Activated CD8-positive, alpha-beta memory T cell treated with anti-CD3 and anti-CD28 coated beads, Interleukin-2, amount 50 U/mL, for 24 hours (primary cell): ENCODE measurements around the gene TAS2R40.
"Not testable (repeated sequence)": the region's sequence is repeated elsewhere in the genome, so short reads cannot be mapped to it uniquely, and the experiment has no call there.

Experiments used
- DNase-seq: peaks from one replicate; pipeline ENCODE4 v3.0.0-alpha.2; 2020; ENCODE audit errors: extremely low read depth

TAS2R40 gene

GRCh38 chr7:143221737-143222136 is at the start of gene TAS2R40:
TAS2R40 (plus strand) TSS chr7:143222037; CDS start chr7:143222079, 42 bp downstream.
- no peak for DNase-seq

GRCh38 chr7:143172354-143172753 is 49.5 kb upstream of the TAS2R40 start:
- DNase-seq, result no peak

GRCh38 chr7:143176128-143176527 is 45.7 kb upstream of the TAS2R40 start:
- no peak for DNase-seq

- DNase-seq, result no peak
Observed at GRCh38 chr7:143177374-143178119, 44.3 kb upstream of the TAS2R40 start.

GRCh38 chr7:143180771-143181170 is 41.1 kb upstream of the TAS2R40 start:
- DNase-seq, result not testable (repeated sequence)

GRCh38 chr7:143181349-143181748 is 40.5 kb upstream of the TAS2R40 start:
- DNase-seq, result no peak

GRCh38 chr7:143183024-143183423 is 38.8 kb upstream of the TAS2R40 start, which contains the start of gene TAS2R39:
TAS2R39 (plus strand) TSS chr7:143183419; CDS start chr7:143183419, 0 bp downstream.
- no peak for DNase-seq

GRCh38 chr7:143185551-143185950 is 36.3 kb upstream of the TAS2R40 start:
- DNase-seq, result no peak

GRCh38 chr7:143188994-143189393 is 32.8 kb upstream of the TAS2R40 start:
- DNase-seq, result no peak

GRCh38 chr7:143193880-143194279 is 28.0 kb upstream of the TAS2R40 start:
- DNase-seq, result no peak

GRCh38 chr7:143199040-143199439 is 22.8 kb upstream of the TAS2R40 start:
- no peak for DNase-seq

GRCh38 chr7:143202161-143202560 is 19.7 kb upstream of the TAS2R40 start:
- DNase-seq, result no peak

- no peak for DNase-seq
Observed at GRCh38 chr7:143203386-143203785, 18.5 kb upstream of the TAS2R40 start.

GRCh38 chr7:143205560-143206293 is 16.1 kb upstream of the TAS2R40 start:
- DNase-seq, result no peak

- no peak for DNase-seq
Observed at GRCh38 chr7:143210541-143210940, 11.3 kb upstream of the TAS2R40 start.

- not testable (repeated sequence) for DNase-seq
Observed at GRCh38 chr7:143213478-143213877, 8.4 kb upstream of the TAS2R40 start.

GRCh38 chr7:143214789-143215679 is 6.8 kb upstream of the TAS2R40 start:
- no peak for DNase-seq

- DNase-seq, result no peak
Observed at GRCh38 chr7:143216151-143216550, 5.7 kb upstream of the TAS2R40 start.

GRCh38 chr7:143216686-143217085 is 5.2 kb upstream of the TAS2R40 start:
- DNase-seq, result no peak

GRCh38 chr7:143217806-143218205 is 4.0 kb upstream of the TAS2R40 start:
- DNase-seq, result no peak

- no peak for DNase-seq
Observed at GRCh38 chr7:143221286-143221685, 551 bp upstream of the TAS2R40 start.

GRCh38 chr7:143222782-143223181 is 945 bp downstream of the TAS2R40 start:
- no peak for DNase-seq
